ENCODE data around the gene NR4A3. TPM values are rescaled to one million over a fixed set of nuclear protein-coding genes. Genes with fewer than 3 reads are reported as not detected.
"Not testable (repeated sequence)": the region's sequence is repeated elsewhere in the genome, so short reads cannot be mapped to it uniquely, and the experiment has no call there.

Gene NR4A3
- total RNA-seq, 2 experiments from 2014 or later = 10.5 to 11.9 TPM

DNA sequence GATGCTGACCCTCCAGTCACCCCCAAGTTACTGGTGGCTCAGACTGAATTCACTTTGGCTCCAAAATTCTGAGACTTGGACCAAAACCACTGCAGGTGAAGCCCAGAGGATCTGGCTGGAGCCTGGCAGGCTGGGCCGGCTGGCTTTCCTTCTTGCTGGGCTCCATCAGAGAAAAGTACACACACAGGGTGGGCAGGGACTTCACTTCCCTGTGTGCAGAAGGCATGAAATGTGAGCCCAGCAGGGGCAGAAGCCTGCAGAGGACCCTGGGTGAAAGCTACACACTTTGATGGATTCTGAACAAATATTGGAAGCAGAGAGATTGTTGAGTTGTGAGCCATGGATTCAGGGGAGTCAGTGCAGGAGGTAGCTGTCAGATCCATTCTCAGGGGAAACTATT is 18.4 kb downstream of the NR4A3 start:
- ChIA-PET POLR2A (no interaction called here), CTCF (no interaction called here)
- Mint-ChIP-seq H3K36me3 (peaks cover 51% of the 10 kb centered on the region), H3K4me3 (no peak overlapping the region), H3K4me1 (ENCODE audit: low read depth) (no peaks in the 10 kb centered on the region), H3K27ac (no peak overlapping the region), H3K27me3 (no peaks in the 10 kb centered on the region), H3K9me3 (no peaks in the 10 kb centered on the region)
- no peak for DNase-seq
- intact Hi-C loops (cut with micrococcal nuclease) = no loop called here

DNA sequence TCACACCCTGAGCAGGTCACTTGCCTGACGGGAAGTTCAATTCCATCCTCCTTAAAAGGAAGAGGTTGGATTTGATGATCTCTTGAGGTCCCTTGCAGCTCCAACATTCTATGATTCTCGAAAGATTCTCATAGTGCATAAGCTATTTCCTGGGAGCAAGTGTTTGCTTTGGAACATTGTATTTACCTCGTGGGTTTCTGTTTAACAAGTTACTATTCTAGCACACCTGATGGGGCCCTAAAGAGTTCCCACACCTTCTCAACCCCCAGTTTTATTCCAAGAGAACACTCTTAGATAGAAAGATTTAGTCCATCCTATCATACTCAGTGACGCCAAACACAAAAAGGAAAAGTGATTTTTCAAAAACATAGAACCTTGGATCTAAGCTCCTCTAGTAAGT is 23.4 kb downstream of the NR4A3 start:
- peaks cover 59% of the 10 kb centered on the region for H3K36me3 Mint-ChIP-seq
- no peak overlapping the region for H3K4me3 Mint-ChIP-seq
- H3K4me1 Mint-ChIP-seq (ENCODE audit: low read depth) = peaks cover 8% of the 10 kb centered on the region
- intact Hi-C loops (cut with micrococcal nuclease) = no loop called here
- no peak for DNase-seq
- H3K27ac Mint-ChIP-seq = no peak overlapping the region
- CTCF ChIA-PET = interaction anchor here (0.6 kb wide), 1 partner anchor 456 kb away, joined by 3 read pairs; no protein-coding TSS in a partner anchor
- POLR2A ChIA-PET = no interaction called here
- H3K9me3 Mint-ChIP-seq = no peaks in the 10 kb centered on the region
- no peaks in the 10 kb centered on the region for H3K27me3 Mint-ChIP-seq

DNA sequence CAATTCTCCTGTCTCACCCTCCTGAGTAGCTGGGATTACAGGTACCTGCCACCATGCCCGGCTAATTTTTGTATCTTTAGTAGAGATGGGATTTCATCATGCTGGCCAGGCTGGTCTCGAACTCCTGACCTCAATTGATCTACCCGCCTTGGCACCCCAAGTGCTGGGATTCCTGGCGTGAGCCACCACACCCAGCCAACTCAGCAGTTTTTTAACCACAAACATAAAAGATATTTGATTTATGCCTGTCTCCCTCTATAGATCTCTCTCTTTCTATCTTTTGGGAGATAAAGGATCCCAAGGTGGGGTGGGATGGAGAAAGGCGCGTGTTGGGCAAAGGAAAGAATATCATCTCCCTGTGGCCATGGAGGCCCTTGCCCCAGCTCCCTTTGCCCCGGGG is 26.8 kb downstream of the NR4A3 start:
- ChIA-PET POLR2A (no interaction called here), CTCF (no interaction called here)
- Mint-ChIP-seq H3K27ac (no peak overlapping the region), H3K4me3 (no peak overlapping the region), H3K4me1 (ENCODE audit: low read depth) (peaks cover 32% of the 10 kb centered on the region), H3K27me3 (no peaks in the 10 kb centered on the region), H3K36me3 (peaks cover 71% of the 10 kb centered on the region), H3K9me3 (no peaks in the 10 kb centered on the region)
- intact Hi-C loops (cut with micrococcal nuclease) = no loop called here
- DNase-seq = no peak

DNA sequence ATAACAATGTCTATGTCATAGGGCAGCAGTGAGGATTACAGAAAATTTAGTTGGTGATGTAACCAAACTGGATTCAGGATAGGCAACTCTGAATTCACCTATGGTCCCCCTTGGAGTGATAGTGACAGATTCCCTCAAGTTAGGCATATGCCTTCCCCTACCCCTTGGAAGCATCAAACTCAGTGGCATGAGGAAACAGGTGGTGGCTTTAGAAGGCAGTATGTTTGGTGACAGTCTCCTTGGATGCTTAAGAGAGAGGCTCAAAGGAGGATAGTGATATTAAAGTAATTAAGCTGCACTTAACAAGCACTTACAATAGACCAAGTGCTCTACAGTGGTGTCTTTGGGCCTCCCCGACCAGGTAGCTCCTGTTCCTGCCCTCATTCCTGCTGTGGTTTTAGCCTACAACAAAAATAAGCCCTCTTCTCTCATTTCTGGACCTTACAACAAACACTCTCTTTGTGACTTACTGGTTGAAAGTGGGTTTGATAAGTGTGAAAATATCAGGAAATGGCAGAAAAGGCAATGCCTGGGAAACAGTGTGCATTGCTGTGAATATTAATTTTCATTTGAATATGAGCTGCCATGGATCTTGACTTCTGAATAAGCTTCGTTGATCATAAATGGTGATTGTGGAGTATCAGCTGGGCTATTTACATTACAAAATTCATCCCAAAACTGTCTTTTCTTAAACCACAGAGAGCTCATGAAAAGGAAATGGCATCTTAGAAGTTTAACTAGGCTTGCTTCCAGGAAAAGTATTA is 29.2 kb downstream of the NR4A3 start:
- Mint-ChIP-seq H3K9me3 (no peaks in the 10 kb centered on the region), H3K4me3 (no peak overlapping the region), H3K36me3 (peaks cover 67% of the 10 kb centered on the region), H3K27ac (no peak overlapping the region), H3K4me1 (ENCODE audit: low read depth) (peaks cover 32% of the 10 kb centered on the region), H3K27me3 (no peaks in the 10 kb centered on the region)
- POLR2A ChIA-PET = no interaction called here
- CTCF ChIA-PET = interaction anchor here (0.5 to 0.9 kb wide), 3 partner anchors 21 to 260 kb away, joined by 3 read pairs; no protein-coding TSS in a partner anchor
- intact Hi-C loops (cut with micrococcal nuclease) = loop anchor here (1.0 kb wide), 1 partner anchor 28 kb away; no protein-coding TSS in a partner anchor
- DNase-seq = no peak

DNA sequence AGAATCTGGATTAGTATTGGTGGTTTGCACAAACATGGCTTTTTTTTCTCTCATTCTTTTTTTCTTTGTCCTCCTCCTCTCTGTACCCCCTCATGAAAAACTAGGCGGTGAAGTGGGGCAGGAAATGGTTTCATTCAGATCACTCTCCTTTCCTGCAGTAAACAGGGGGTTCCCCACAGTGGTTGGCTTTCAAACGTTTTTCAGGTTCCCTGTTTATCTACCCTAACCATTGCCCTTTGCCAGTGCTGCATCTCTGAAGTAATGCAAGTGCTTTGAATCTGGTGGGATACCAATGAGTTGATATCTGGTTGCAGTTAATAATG is 29.8 kb downstream of the NR4A3 start:
- Mint-ChIP-seq H3K27ac (no peak overlapping the region), H3K9me3 (no peaks in the 10 kb centered on the region), H3K36me3 (peaks cover 61% of the 10 kb centered on the region), H3K27me3 (no peaks in the 10 kb centered on the region), H3K4me3 (no peak overlapping the region), H3K4me1 (ENCODE audit: low read depth) (peaks cover 32% of the 10 kb centered on the region)
- intact Hi-C loops (cut with micrococcal nuclease) = loop anchor here (1.0 kb wide), 1 partner anchor 28 kb away; no protein-coding TSS in a partner anchor
- DNase-seq = peak; percentile 53
- ChIA-PET POLR2A (no interaction called here), CTCF (interaction anchor here (0.5 to 0.9 kb wide), 2 partner anchors 26 to 260 kb away, joined by 3 read pairs; no protein-coding TSS in a partner anchor)

DNA sequence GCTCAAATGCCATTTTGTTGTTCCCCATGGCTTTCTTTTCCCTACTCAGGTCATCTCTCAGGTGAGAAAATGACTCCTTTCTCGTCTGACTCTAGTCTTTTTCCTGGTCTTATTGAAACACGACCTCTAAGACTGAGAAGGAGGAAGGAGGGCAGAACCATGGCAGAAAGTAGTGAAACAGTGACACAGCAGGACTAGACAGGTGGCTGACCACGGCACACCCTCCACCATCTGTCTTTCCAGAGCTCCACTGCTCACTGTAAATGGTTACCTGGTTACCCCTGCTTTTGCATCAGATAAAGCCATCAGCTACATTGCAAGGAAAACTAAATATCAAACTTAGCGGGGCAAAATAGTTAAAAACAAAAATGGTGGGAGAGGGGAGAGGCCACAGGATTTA is 30.9 kb downstream of the NR4A3 start:
- H3K4me1 Mint-ChIP-seq (ENCODE audit: low read depth) = peaks cover 32% of the 10 kb centered on the region
- ChIA-PET CTCF (no interaction called here), POLR2A (no interaction called here)
- no peak overlapping the region for H3K4me3 Mint-ChIP-seq
- intact Hi-C loops (cut with micrococcal nuclease) = no loop called here
- no peaks in the 10 kb centered on the region for H3K27me3 Mint-ChIP-seq
- no peaks in the 10 kb centered on the region for H3K9me3 Mint-ChIP-seq
- DNase-seq = no peak
- H3K27ac Mint-ChIP-seq = no peak overlapping the region
- H3K36me3 Mint-ChIP-seq = peaks cover 58% of the 10 kb centered on the region

DNA sequence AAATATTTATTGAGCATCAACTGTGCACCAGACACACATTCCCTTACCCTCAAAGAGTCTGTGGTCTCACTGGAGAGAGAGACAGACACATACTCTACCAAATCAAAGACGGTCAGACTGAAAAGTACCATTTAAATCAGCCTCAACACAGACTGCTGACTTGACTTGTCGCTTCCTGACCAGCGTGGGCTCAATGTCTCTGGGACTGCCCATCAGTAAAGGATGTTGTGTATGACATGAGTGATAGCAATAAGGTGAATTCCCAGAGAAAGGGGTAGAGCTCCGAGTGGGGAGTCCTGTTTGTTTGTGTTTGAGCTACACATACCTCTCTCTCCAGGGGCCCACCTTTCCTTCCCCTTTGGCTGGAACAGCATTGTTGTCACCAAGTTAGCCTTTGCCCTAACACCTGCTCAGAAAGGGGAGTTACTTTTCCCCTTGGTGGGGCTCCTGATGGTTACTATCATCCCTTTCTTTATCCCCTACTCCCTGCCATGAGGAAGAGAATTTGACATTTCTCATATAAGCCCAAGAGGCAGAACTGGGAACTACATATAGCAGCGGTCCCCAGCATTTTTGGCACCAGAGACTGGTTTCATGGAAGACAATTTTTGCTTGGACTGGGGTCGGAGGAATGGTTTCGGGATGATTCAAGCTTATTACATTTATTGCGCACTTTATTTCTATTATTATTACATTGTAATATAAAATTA is 33.9 kb downstream of the NR4A3 start:
- DNase-seq = no peak
- POLR2A ChIA-PET = no interaction called here
- H3K4me1 Mint-ChIP-seq (ENCODE audit: low read depth) = peaks cover 18% of the 10 kb centered on the region
- no peaks in the 10 kb centered on the region for H3K27me3 Mint-ChIP-seq
- no peak overlapping the region for H3K27ac Mint-ChIP-seq
- H3K4me3 Mint-ChIP-seq = no peak overlapping the region
- peaks cover 42% of the 10 kb centered on the region for H3K36me3 Mint-ChIP-seq
- CTCF ChIA-PET = interaction anchor here (0.6 to 1.8 kb wide), 4 partner anchors 16 to 50 kb away, joined by 3 to 5 read pairs (median 4); no protein-coding TSS in a partner anchor
- H3K9me3 Mint-ChIP-seq = no peaks in the 10 kb centered on the region
- intact Hi-C loops (cut with micrococcal nuclease) = no loop called here

DNA sequence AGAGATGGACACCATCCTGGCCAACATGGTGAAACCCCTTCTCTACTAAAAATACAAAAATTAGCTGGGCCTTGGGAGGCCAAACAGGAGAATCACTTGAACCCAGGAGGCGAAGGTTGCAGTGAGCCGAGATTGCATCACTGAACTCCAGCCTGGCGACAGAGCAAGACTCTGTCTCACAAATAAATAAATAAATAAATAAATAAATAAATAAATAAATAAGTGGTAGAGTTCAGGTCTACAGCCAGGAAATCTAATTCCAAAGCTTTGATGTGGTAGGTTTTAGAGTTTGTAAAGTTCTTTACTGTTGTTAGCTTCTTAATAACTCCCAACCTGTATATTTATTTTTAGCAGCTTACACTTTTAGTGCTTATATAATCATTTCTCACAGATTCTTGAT is 35.9 kb downstream of the NR4A3 start:
- intact Hi-C loops (cut with micrococcal nuclease); CTCF ChIA-PET; H3K9me3 Mint-ChIP-seq; H3K27me3 Mint-ChIP-seq; POLR2A ChIA-PET; DNase-seq; H3K4me1 Mint-ChIP-seq (ENCODE audit: low read depth); H3K27ac Mint-ChIP-seq; H3K4me3 Mint-ChIP-seq: not testable (repeated sequence)
- H3K36me3 Mint-ChIP-seq = peaks cover 32% of the 10 kb centered on the region

DNA sequence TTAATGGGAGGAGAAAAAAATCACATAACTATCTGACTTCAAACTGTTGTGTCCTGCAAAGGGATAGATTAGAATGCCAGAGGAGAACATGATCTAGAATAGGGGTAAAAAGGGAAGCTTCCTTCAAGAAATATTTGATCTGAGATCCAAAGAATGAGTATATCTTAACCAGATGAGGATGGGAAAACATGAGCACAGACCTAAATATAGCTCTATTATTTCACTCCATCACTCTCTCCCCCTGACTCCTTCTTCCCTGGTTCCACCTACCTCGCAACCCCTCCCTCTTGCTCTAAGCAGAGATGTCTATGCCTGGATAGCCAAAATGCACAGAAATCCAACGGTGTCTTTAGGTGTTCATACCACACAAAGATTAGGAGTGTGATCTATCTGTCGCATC is 36.4 kb downstream of the NR4A3 start:
- Mint-ChIP-seq H3K4me1 (ENCODE audit: low read depth) (no peaks in the 10 kb centered on the region), H3K9me3 (no peaks in the 10 kb centered on the region), H3K27me3 (no peaks in the 10 kb centered on the region), H3K4me3 (no peak overlapping the region), H3K36me3 (peaks cover 30% of the 10 kb centered on the region), H3K27ac (no peak overlapping the region)
- DNase-seq = no peak
- ChIA-PET CTCF (no interaction called here), POLR2A (no interaction called here)
- intact Hi-C loops (cut with micrococcal nuclease) = no loop called here

DNA sequence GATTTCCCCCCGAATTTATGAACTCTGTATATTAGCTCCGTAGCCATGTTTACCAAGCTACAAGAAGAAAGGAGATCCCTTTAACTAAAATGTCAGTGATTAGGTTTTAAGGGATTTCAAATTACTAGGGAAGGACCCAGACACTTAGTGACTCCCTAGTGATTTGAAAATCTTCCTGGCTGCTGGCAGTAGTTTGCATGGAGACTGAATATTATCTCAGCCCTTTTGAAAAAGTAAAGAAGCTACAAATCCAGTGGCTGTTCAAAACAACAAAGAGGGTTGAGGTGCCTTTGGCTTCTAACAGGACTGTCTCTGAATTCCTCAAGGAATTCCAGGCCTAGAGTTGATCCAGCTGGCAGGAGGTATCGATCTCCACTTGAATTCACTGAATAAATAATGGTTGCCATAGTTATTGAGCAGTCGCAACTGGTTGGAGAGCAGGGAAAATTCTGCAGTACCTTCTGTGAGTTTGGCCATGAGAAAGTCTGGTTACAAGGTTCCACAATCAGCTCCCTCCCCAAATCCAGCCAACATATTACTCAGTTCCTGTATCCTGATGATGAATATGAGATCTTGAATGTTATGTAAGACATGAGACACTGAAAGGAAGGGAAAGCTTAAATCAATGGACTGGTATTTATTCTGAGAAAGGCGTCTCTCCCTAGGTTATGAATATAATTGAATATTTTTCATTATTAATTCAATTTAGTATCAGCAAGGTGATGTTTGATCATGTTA is 37.7 kb downstream of the NR4A3 start:
- Mint-ChIP-seq H3K4me3 (no peak overlapping the region), H3K36me3 (peaks cover 42% of the 10 kb centered on the region), H3K9me3 (no peaks in the 10 kb centered on the region), H3K27me3 (no peaks in the 10 kb centered on the region), H3K4me1 (ENCODE audit: low read depth) (no peaks in the 10 kb centered on the region), H3K27ac (no peak overlapping the region)
- POLR2A ChIA-PET = no interaction called here
- intact Hi-C loops (cut with micrococcal nuclease) = no loop called here
- no peak for DNase-seq
- CTCF ChIA-PET = interaction anchor here (0.9 kb wide), 1 partner anchor 35 kb away, joined by 3 read pairs; no protein-coding TSS in a partner anchor

DNA sequence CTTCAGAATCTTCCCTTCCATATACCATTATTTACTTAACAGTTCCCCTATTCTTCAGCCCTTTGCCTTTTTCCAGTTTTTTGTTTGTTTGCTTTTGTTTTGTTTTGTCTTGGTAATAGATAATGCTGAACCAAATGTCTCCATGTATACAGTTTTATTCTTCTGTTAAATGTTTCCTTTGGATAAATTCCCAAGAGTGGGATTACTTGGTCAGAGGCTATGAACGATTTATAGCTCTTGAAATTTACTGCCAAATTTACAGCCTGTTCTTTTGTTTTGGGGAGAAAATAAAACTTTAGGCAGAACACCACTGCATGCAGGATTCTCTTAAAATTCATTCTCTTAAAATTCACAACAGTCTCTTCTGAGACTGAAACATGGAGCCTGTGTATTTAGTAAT is 38.6 kb downstream of the NR4A3 start:
- POLR2A ChIA-PET = no interaction called here
- H3K27me3 Mint-ChIP-seq = no peaks in the 10 kb centered on the region
- H3K4me1 Mint-ChIP-seq (ENCODE audit: low read depth) = no peaks in the 10 kb centered on the region
- no peaks in the 10 kb centered on the region for H3K9me3 Mint-ChIP-seq
- no peak for DNase-seq
- H3K4me3 Mint-ChIP-seq = no peak overlapping the region
- peaks cover 39% of the 10 kb centered on the region for H3K36me3 Mint-ChIP-seq
- intact Hi-C loops (cut with micrococcal nuclease) = no loop called here
- CTCF ChIA-PET = interaction anchor here (1.1 kb wide), 1 partner anchor 36 kb away, joined by 3 read pairs; no protein-coding TSS in a partner anchor
- H3K27ac Mint-ChIP-seq = no peak overlapping the region

DNA sequence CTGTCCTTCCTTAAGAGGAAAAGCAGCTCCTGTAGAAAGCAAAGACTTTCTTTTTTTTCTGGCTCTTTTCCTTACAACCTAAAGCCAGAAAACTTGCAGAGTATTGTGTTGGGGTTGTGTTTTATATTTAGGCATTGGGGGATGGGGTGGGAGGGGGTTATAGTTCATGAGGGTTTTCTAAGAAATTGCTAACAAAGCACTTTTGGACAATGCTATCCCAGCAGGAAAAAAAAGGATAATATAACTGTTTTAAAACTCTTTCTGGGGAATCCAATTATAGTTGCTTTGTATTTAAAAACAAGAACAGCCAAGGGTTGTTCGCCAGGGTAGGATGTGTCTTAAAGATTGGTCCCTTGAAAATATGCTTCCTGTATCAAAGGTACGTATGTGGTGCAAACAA is 42.3 kb downstream of the NR4A3 start:
- ChIA-PET CTCF (no interaction called here), POLR2A (no interaction called here)
- Mint-ChIP-seq H3K36me3 (peaks cover 27% of the 10 kb centered on the region), H3K27ac (no peak overlapping the region), H3K27me3 (no peaks in the 10 kb centered on the region), H3K4me1 (ENCODE audit: low read depth) (peaks cover 14% of the 10 kb centered on the region), H3K9me3 (no peaks in the 10 kb centered on the region), H3K4me3 (no peak overlapping the region)
- no peak for DNase-seq
- intact Hi-C loops (cut with micrococcal nuclease) = no loop called here

Measured in activated CD4-positive, alpha-beta memory T cell treated with anti-CD3 and anti-CD28 coated beads for 36 hours (primary cell).